Neural progenitor cell (in vitro differentiated cells): Measurements from ENCODE around the gene STRIP1.

ENCODE experiments used
- EZH2 ChIP-seq: fragments of 200-600 bp; sonication (generic); IDR thresholded peaks from 2 replicates; pipeline ENCODE4 v1.6.1; 2017; ENCODE audit warnings: antibody characterized with exemption, mild to moderate bottlenecking, moderate library complexity
- EZH2phosphoT487 ChIP-seq: fragments of 200-600 bp; sonication (generic); IDR thresholded peaks from 2 replicates; pipeline ENCODE4 v1.6.1; 2017; ENCODE audit warnings: antibody characterized with exemption
- TF ChIP-seq, protein P1 (sequence below): fragments of 200-600 bp; sonication (generic); IDR thresholded peaks from 2 replicates; pipeline ENCODE4 v1.5.1; 2017; ENCODE audit warnings: antibody characterized with exemption, mild to moderate bottlenecking

DNA sequence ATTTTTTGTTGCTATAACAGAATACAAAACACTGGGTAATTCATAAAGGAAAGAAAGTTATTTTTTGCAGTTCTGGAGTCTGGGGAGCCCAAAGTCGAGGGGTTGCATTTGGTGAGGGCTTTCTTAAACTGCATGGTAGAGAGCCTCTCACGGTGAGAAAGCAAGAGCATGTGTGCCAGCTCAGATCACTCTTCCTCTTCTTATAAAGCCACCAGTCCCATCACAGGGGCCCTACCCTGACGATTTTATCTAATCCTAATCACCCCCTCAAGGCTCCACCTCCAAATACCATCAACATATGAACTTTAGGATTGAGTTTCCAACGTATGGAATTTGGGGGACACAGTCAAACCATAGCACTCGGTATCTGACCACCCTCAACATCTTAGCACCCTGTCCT lies 1.0 kb upstream of the STRIP1 start:
- TF ChIP-seq, protein P1, sequence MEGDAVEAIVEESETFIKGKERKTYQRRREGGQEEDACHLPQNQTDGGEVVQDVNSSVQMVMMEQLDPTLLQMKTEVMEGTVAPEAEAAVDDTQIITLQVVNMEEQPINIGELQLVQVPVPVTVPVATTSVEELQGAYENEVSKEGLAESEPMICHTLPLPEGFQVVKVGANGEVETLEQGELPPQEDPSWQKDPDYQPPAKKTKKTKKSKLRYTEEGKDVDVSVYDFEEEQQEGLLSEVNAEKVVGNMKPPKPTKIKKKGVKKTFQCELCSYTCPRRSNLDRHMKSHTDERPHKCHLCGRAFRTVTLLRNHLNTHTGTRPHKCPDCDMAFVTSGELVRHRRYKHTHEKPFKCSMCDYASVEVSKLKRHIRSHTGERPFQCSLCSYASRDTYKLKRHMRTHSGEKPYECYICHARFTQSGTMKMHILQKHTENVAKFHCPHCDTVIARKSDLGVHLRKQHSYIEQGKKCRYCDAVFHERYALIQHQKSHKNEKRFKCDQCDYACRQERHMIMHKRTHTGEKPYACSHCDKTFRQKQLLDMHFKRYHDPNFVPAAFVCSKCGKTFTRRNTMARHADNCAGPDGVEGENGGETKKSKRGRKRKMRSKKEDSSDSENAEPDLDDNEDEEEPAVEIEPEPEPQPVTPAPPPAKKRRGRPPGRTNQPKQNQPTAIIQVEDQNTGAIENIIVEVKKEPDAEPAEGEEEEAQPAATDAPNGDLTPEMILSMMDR, result no peak
- TF ChIP-seq EZH2 (no peak), EZH2phosphoT487 (no peak)
